HUDEP-2 (cell line): ENCODE results near the gene CEACAM5.
A peak's percentile ranks its signal among the peaks of the same experiment; 100 is the strongest.
"Not testable (repeated sequence)": the region's sequence is repeated elsewhere in the genome, so short reads cannot be mapped to it uniquely, and the experiment has no call there.

Experiments used
- DNase-seq, 76 experiments: peaks; one replicate each; lab custom pipeline; 2025; ENCODE audit not compliant: unreplicated experiment in 76 of 76; lab: John Stamatoyannopoulos, UW

Gene CEACAM5

DNA sequence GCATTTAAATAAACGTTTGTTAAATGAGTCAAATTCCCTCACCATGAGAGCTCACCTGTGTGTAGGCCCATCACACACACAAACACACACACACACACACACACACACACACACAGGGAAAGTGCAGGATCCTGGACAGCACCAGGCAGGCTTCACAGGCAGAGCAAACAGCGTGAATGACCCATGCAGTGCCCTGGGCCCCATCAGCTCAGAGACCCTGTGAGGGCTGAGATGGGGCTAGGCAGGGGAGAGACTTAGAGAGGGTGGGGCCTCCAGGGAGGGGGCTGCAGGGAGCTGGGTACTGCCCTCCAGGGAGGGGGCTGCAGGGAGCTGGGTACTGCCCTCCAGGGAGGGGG is 8.5 kb upstream of the CEACAM5 start:
- no peak for DNase-seq

DNA sequence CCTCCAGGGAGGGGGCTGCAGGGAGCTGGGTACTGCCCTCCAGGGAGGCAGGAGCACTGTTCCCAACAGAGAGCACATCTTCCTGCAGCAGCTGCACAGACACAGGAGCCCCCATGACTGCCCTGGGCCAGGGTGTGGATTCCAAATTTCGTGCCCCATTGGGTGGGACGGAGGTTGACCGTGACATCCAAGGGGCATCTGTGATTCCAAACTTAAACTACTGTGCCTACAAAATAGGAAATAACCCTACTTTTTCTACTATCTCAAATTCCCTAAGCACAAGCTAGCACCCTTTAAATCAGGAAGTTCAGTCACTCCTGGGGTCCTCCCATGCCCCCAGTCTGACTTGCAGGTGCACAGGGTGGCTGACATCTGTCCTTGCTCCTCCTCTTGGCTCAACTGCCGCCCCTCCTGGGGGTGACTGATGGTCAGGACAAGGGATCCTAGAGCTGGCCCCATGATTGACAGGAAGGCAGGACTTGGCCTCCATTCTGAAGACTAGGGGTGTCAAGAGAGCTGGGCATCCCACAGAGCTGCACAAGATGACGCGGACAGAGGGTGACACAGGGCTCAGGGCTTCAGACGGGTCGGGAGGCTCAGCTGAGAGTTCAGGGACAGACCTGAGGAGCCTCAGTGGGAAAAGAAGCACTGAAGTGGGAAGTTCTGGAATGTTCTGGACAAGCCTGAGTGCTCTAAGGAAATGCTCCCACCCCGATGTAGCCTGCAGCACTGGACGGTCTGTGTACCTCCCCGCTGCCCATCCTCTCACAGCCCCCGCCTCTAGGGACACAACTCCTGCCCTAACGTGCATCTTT is 7.8 kb upstream of the CEACAM5 start:
- no peak for DNase-seq

- DNase-seq: peak in 6 of 76 experiments; percentile 8 to 46 (median 12)
Measured at GRCh38 chr19:41701401-41702075, 6.9 kb upstream of the CEACAM5 start.

DNA sequence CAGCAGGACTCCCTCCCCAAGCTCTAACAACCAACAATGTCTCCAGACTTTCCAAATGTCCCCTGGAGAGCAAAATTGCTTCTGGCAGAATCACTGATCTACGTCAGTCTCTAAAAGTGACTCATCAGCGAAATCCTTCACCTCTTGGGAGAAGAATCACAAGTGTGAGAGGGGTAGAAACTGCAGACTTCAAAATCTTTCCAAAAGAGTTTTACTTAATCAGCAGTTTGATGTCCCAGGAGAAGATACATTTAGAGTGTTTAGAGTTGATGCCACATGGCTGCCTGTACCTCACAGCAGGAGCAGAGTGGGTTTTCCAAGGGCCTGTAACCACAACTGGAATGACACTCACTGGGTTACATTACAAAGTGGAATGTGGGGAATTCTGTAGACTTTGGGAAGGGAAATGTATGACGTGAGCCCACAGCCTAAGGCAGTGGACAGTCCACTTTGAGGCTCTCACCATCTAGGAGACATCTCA is 6.2 kb upstream of the CEACAM5 start:
- no peak for DNase-seq

DNA sequence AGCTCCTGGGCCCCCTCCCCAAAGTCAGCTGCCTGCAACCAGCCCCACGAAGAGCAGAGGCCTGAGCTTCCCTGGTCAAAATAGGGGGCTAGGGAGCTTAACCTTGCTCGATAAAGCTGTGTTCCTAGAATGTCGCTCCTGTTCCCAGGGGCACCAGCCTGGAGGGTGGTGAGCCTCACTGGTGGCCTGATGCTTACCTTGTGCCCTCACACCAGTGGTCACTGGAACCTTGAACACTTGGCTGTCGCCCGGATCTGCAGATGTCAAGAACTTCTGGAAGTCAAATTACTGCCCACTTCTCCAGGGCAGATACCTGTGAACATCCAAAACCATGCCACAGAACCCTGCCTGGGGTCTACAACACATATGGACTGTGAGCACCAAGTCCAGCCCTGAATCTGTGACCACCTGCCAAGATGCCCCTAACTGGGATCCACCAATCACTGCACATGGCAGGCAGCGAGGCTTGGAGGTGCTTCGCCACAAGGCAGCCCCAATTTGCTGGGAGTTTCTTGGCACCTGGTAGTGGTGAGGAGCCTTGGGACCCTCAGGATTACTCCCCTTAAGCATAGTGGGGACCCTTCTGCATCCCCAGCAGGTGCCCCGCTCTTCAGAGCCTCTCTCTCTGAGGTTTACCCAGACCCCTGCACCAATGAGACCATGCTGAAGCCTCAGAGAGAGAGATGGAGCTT is 4.7 kb upstream of the CEACAM5 start:
- DNase-seq: no peak

DNA sequence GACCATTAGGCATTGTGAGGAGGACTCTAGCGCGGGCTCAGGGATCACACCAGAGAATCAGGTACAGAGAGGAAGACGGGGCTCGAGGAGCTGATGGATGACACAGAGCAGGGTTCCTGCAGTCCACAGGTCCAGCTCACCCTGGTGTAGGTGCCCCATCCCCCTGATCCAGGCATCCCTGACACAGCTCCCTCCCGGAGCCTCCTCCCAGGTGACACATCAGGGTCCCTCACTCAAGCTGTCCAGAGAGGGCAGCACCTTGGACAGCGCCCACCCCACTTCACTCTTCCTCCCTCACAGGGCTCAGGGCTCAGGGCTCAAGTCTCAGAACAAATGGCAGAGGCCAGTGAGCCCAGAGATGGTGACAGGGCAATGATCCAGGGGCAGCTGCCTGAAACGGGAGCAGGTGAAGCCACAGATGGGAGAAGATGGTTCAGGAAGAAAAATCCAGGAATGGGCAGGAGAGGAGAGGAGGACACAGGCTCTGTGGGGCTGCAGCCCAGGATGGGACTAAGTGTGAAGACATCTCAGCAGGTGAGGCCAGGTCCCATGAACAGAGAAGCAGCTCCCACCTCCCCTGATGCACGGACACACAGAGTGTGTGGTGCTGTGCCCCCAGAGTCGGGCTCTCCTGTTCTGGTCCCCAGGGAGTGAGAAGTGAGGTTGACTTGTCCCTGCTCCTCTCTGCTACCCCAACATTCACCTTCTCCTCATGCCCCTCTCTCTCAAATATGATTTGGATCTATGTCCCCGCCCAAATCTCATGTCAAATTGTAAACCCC is 2.8 kb upstream of the CEACAM5 start:
- DNase-seq: peak in 18 of 76 experiments; percentile 6 to 34 (median 22)

DNA sequence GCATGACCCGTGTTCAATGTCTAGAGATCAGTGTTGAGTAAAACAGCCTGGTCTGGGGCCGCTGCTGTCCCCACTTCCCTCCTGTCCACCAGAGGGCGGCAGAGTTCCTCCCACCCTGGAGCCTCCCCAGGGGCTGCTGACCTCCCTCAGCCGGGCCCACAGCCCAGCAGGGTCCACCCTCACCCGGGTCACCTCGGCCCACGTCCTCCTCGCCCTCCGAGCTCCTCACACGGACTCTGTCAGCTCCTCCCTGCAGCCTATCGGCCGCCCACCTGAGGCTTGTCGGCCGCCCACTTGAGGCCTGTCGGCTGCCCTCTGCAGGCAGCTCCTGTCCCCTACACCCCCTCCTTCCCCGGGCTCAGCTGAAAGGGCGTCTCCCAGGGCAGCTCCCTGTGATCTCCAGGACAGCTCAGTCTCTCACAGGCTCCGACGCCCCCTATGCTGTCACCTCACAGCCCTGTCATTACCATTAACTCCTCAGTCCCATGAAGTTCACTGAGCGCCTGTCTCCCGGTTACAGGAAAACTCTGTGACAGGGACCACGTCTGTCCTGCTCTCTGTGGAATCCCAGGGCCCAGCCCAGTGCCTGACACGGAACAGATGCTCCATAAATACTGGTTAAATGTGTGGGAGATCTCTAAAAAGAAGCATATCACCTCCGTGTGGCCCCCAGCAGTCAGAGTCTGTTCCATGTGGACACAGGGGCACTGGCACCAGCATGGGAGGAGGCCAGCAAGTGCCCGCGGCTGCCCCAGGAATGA is 1.5 kb upstream of the CEACAM5 start:
- DNase-seq: peak in 72 of 76 experiments; percentile 25 to 90 (median 69)

- no peak for DNase-seq
Measured at GRCh38 chr19:41707502-41707812, 969 bp upstream of the CEACAM5 start.

DNA sequence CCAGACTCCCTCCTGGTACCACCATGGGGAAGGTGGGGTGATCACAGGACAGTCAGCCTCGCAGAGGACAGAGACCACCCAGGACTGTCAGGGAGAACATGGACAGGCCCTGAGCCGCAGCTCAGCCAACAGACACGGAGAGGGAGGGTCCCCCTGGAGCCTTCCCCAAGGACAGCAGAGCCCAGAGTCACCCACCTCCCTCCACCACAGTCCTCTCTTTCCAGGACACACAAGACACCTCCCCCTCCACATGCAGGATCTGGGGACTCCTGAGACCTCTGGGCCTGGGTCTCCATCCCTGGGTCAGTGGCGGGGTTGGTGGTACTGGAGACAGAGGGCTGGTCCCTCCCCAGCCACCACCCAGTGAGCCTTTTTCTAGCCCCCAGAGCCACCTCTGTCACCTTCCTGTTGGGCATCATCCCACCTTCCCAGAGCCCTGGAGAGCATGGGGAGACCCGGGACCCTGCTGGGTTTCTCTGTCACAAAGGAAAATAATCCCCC is 505 bp upstream of the CEACAM5 start:
- no peak for DNase-seq

GRCh38 chr19:41709516-41709915 is 1.1 kb downstream of the CEACAM5 start:
- not testable (repeated sequence) for DNase-seq

DNA sequence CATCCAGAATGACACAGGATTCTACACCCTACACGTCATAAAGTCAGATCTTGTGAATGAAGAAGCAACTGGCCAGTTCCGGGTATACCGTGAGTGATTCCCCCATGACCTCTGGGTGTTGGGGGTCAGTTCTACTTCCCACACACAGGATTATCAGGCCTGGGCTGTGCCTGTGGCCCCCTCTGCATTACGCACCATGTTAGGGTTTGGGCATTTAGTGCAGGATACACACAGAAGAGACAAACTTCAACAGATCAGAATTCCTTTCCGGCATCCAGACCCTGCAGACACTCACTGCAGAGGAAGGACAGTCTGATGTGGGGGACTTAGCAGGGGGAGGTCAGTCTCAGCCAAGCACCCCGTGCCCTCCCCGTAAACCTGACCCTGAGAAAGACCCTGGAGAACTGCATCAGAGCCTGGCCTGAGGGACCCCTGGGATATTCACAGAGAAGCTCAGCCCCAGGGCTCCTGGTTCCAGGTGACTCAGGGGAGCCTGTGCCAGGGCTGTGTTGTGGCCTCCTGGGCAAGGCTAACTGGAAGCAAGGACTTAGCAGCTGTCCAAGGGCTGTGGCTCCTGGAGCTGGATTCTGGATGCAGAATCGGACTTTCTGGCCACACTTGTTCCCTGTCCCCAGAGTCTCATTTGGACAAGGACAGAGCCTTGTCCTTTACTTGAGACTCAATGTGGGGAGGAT is 1.7 kb downstream of the CEACAM5 start:
- DNase-seq: no peak

DNA sequence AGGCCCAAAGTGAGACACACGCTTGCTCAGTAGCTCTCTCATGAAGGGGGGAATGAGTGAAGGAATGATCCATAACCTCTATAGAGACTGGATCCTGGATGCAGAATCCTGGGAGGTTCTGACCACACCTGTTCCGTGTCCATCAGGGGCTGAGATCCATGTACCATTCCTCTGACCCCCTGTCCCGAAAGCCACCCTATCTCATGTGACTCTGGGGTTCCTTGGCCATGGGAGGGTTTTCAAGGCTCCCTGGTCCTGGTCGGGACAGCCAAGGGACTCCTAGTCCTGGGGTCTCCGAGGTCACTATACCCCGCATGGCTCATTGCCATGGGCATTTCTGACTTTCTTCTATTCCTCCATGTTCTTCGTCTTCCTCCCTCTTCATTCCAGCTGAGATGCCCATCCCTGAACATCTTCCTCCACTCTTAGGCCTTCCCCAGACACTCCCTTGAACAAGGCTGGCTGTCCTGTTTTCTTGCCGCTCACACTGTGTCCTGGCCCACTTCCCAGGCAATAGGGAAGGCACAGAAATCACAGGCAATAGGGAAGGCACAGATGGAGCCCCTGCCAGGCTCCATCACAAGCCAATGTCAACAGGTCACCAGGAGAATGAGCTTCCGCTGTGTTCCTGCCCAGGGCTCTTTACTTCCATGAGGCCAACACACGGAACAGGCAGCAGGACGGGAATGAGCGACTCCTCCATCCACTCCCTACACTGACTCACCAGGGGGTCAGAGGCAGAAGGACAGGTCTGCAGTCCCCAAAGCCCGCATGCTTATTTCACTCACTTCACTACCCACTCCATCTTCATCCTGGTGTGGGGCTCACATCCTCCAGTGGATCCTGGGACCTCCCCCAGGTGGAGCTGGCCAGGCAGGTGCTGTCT is 3.2 kb downstream of the CEACAM5 start:
- no peak for DNase-seq

- DNase-seq: no peak
Measured at GRCh38 chr19:41714598-41714997, 6.2 kb downstream of the CEACAM5 start.

- no peak for DNase-seq
Measured at GRCh38 chr19:41718761-41719160, 10.3 kb downstream of the CEACAM5 start.

DNA sequence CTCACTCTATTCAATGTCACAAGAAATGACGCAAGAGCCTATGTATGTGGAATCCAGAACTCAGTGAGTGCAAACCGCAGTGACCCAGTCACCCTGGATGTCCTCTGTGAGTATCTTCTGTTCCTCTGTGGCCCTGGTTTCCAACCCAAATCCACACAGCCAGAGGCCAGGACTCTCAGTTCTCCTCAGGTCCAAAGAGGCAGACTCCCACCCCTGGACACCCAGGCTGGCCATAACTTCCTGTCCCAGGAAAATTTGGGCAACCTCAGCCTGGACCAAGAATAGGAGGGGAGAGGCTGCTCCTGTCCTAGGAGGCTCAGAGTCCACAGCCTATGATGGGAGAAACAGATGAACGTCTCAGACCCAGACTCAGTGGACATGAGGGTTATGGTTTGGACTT is 11.7 kb downstream of the CEACAM5 start:
- no peak for DNase-seq

DNA sequence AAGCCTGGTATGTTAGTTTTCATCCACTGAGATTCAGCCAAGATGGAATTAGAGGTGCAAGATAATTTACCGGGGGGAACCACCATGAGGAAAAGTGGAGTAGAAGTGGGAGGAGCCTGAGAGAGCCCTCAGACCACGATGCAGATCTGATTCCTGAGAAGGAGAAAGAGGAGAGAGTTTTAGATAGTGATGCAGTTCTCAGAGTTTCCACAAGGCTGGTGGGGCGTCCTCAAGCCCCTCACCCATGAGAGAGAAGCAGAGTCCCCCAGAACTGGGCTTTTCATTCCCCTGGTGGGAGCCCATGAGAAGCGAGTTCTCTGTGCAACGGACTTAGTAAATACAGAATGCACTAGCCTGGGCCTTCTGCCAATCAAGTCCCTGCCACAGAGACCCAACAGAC is 18.1 kb downstream of the CEACAM5 start:
- no peak for DNase-seq

DNA sequence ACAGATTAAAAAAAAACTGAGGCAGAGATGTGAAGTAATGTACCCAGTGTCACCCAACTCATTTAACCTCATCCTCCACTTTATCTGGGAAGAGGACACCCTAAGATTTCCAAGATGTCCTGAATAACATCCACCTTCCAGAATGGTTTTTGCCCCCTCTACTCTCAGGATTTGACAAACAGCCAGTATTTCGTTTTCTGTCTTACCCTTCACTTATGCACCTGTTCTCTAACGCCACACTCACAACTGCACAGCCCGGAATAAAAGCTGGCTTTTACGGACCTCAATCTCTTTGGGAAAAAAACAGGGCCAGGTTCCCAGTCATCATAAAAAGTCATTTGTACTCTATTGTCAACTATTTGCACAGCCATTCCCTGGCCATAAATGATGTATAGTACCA is 25.7 kb downstream of the CEACAM5 start:
- no peak for DNase-seq

DNA sequence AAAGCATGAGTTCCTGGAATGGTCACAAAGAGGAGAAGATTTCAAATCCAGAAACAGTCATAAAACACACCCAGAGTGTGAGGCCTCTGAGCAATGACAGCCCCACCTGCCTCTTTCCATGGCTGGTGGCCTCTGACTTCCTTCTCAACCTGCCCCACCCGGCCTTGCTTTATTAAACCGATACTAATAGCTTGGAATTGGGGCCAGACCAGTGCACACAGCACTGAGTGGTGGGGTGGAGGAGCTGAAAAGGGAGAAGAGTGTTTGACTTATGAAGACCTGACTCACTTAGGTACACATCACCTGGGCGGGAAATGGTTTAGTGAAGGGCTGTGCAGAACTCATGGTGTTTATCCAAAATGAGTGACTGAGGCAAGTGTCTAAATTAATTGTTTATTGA is 26.2 kb downstream of the CEACAM5 start:
- no peak for DNase-seq
